Right atrium auricular region (tissue), 2 donors: ENCODE data around the gene IGFL2. TPM values are rescaled to one million over a fixed set of nuclear protein-coding genes. Genes with fewer than 3 reads are reported as not detected.
"Not testable (repeated sequence)": the region's sequence is repeated elsewhere in the genome, so short reads cannot be mapped to it uniquely, and the experiment has no call there.

Experiments
- DNase-seq: peaks from one replicate; pipeline ENCODE4 v3.0.0-alpha.2; 2019; ENCODE audit warnings: low spot score
- H3K27ac ChIP-seq, 2 donors: fragments of 200-600 bp; sonication (generic); 1 replicate in 1 of 2; 2 replicates in 1 of 2; pipeline ENCODE4 v1.5.1; 2016 to 2019
- H3K27me3 ChIP-seq, 2 donors: fragments of 200-600 bp; sonication (generic); one replicate each; pipeline versions ENCODE4 v1.5.1 to v1.6.0; 2017 to 2019
- H3K36me3 ChIP-seq: fragments of 200-600 bp; sonication (generic); one replicate; pipeline ENCODE4 v1.5.1; 2016
- H3K4me1 ChIP-seq, 2 donors: fragments of 200-600 bp; sonication (generic); one replicate each; pipeline versions ENCODE4 v1.5.1 to v1.6.0; 2017 to 2019
- H3K4me3 ChIP-seq, 2 donors: fragments of 200-600 bp; sonication (generic); 1 replicate in 1 of 2; 2 replicates in 1 of 2; pipeline ENCODE4 v1.5.1; 2017 to 2019; ENCODE audit warnings: mild to moderate bottlenecking in 1 of 2, moderate library complexity in 1 of 2
- H3K9me3 ChIP-seq, 2 donors: fragments of 200-600 bp; sonication (generic); one replicate each; pipeline ENCODE4 v1.5.1; 2019
- CTCF ChIP-seq, 2 donors: fragments of 200-600 bp; sonication (generic); IDR thresholded peaks; one replicate each; pipeline ENCODE4 v1.5.1; 2019; ENCODE audit warnings: antibody characterized with exemption in 2 of 2
- total RNA-seq, 2 donors: library from RNA; depleted of rRNA; stranded (reverse); fragments of >200 nt; gene quantifications; one replicate each; pipeline ENCODE4 v1.1.0, GENCODE V29; 2016

IGFL2 gene
- total RNA-seq, 2 donors from 2014 or later, result 1.8 TPM; not detected in 1

DNA sequence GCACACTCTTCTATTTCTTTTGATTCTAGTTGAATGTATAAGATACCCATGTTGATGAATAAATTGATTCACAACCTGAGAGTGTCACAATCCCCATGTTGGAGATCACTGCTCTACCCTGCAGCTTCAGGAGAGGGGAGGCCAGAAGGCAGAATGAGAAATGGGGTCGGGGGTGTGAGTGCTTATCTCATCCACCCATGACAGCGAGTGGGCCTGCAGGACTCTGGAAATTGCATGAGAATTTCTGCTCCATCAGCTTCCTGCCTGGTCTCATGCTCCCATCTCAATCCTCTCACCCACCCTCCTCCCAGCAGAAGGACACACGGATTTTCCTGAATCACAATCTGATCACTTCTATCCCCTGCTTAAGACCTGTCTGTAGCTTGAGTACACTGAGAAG lies 58.6 kb downstream of the IGFL2 start:
- no peaks in the 10 kb centered on the region for H3K27me3 ChIP-seq
- H3K36me3 ChIP-seq, result no peaks in the 10 kb centered on the region
- peaks cover 0 to 29% of the 10 kb centered on the region in 2 donors for H3K4me1 ChIP-seq
- TF ChIP-seq CTCF (IDR thresholded peaks at IDR 0.05), result no peak
- no peak for DNase-seq
- no peak overlapping the region for H3K27ac ChIP-seq
- H3K9me3 ChIP-seq, result no peaks in the 10 kb centered on the region
- no peak overlapping the region for H3K4me3 ChIP-seq

DNA sequence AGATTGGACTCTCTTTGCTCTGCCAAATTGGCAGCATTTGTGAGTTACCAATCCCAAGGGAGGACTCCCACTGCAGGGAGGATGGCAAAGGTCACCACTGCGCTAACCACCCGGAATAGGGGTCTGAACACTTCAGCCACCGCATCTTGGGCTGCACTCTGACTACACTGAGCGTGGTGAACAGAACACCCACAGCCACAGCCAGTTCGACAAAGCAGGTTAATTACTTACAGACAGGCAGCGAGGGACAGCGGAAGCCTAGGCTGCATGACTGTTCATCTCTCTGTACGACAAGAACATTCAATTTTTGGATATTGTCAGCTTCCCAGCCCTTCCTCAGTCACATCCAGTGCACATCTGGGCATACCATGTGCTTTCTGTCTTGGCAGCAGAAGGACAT lies 59.8 kb downstream of the IGFL2 start:
- H3K27ac ChIP-seq, H3K4me3 ChIP-seq, H3K36me3 ChIP-seq, H3K27me3 ChIP-seq, H3K9me3 ChIP-seq, DNase-seq: not testable (repeated sequence)
- H3K4me1 ChIP-seq, result peaks cover 0 to 34% of the 10 kb centered on the region in 2 donors

- Histone ChIP-seq H3K9me3 (no peaks in the 10 kb centered on the region), H3K4me3 (no peak overlapping the region), H3K36me3 (no peaks in the 10 kb centered on the region), H3K27me3 (no peaks in the 10 kb centered on the region), H3K4me1 (peaks cover 0 to 34% of the 10 kb centered on the region in 2 donors), H3K27ac (no peak overlapping the region)
- TF ChIP-seq CTCF (IDR thresholded peaks at IDR 0.05), result no peak
- no peak for DNase-seq
These were observed 61.0 kb downstream of the IGFL2 start for GRCh38 chr19:46209051-46209450.

GRCh38 chr19:46209472-46209871 lies 61.4 kb downstream of the IGFL2 start:
- Histone ChIP-seq H3K4me1 (peaks cover 0 to 34% of the 10 kb centered on the region in 2 donors), H3K36me3 (no peaks in the 10 kb centered on the region), H3K9me3 (no peaks in the 10 kb centered on the region), H3K4me3 (no peak overlapping the region), H3K27ac (no peak overlapping the region), H3K27me3 (no peaks in the 10 kb centered on the region)
- TF ChIP-seq CTCF (IDR thresholded peaks at IDR 0.05), result no peak
- DNase-seq, result no peak

DNA sequence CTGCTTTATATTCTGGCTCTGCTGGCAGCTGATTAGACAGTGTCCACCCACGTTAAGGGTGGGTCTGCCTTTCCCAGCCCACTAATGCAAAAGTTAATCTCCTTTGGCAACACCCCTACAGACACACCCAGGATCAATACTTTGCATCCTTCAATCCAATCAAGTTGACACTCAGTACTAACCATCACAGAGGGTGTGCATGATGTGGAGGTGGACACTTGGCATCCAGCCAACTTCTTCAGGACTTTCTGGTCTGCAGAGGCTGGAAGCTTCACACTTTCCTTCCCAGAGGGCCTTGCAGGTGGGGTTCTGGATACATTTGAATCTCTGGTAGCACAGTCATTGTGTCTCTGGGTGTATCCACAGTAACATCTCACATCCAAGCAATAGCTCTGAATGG lies 62.6 kb downstream of the IGFL2 start:
- peak overlapping the region in 1 of 2 donors; percentile 67 for H3K27ac ChIP-seq
- no peaks in the 10 kb centered on the region for H3K27me3 ChIP-seq
- no peak for TF ChIP-seq CTCF (IDR thresholded peaks at IDR 0.05)
- no peaks in the 10 kb centered on the region for H3K9me3 ChIP-seq
- DNase-seq, result no peak
- no peaks in the 10 kb centered on the region for H3K36me3 ChIP-seq
- peaks cover 0 to 34% of the 10 kb centered on the region in 2 donors for H3K4me1 ChIP-seq
- no peak overlapping the region for H3K4me3 ChIP-seq

Other genes starting within 250 kb of the IGFL2 start
- 1 to 10 TPM; 6.0 to 7.2 TPM for gene MYPOP, start 245.6 kb upstream of the IGFL2 start, total RNA-seq
- gene NANOS2, start 233.5 kb upstream of the IGFL2 start, total RNA-seq, result not detected
- 1 to 10 TPM; 1.5 to 3.9 TPM for gene NOVA2, start 174.4 kb upstream of the IGFL2 start, total RNA-seq
- 1 to 10 TPM; 5.3 to 7.8 TPM for gene CCDC61, start 152.8 kb upstream of the IGFL2 start, total RNA-seq
- not detected for gene PGLYRP1, start 125.2 kb upstream of the IGFL2 start, total RNA-seq
- gene IGFL4, start 107.2 kb upstream of the IGFL2 start, total RNA-seq, result not detected
- not detected for gene IGFL3, start 23.6 kb upstream of the IGFL2 start, total RNA-seq
- gene IGFL1, start 81.5 kb downstream of the IGFL2 start, total RNA-seq, result not detected
- gene HIF3A, start 148.8 kb downstream of the IGFL2 start, total RNA-seq, result 100 to 1,000 TPM in 1 of 2 donors, 10 to 100 TPM in 1; 73.1 to 123 TPM
- 10 to 100 TPM; 59.1 to 84.3 TPM for gene PPP5C, start 198.8 kb downstream of the IGFL2 start, total RNA-seq